NAMALWA (cell line): ENCODE measurements around the gene YY1.
A peak's percentile ranks its signal among the peaks of the same experiment; 100 is the strongest.
"Not testable (repeated sequence)": the region's sequence is repeated elsewhere in the genome, so short reads cannot be mapped to it uniquely, and the experiment has no call there.

Source experiments
- DNase-seq: peaks from one replicate; pipeline ENCODE4 v3.0.0-alpha.2; 2015; ENCODE audit warnings: low spot score

YY1 gene

DNA sequence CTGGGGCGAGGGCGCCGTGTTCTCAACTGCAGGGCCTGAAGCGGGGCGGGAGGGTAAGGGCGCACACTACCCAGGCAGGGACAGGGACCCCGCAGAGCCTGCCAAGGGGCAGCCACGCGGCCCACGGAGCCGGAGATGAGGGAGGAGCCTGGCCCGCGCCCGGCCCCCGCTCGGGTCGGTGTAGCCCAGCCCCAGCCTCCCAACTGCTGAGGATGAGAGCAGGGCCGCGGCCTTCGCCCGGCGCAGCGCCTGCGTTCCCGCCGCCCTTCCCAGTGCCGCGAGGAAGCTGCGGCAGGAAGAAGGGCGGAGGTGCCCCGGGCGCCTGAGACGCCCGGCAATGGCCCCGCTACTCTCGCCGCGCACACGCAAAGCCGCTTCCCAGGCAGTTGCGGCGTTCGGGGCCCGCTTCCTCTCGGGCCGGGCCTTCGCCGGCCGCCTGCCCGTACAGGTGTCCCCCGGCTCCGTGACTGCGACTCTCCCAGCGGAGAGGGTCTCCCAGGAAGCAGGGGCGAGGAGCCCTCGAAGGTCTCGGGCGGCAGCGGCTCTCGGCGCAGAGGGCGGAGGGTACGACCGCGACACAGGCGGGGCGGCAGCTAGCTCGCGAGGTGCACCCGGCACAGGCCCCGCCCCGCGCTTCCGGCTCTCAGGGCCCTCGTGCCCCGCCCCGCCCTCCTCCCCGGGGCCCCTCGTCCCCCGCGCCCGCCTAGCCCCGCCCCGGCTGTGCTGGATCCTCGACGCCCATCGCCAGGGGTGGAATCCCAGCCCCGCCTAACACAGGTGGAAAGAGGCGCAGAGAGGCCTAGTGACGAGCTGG lies 24.8 kb upstream of the YY1 start:
- DNase-seq = peak; percentile 90

DNA sequence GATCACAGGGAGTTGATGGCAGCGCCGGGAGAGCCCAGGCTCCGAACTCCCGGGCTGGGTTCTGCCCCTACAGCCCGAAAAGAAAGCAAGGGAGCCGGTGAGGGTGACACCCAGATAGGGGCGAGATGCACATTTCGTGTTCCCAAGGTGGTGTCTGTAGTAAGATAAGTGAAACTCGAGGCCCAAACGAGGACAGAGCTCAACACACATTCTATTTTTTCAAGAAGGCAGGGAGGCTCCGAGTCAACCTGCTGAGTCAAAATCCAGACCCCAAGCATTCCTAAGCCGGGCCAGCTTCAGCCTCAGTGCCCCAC lies 24.2 kb upstream of the YY1 start:
- DNase-seq = no peak

DNA sequence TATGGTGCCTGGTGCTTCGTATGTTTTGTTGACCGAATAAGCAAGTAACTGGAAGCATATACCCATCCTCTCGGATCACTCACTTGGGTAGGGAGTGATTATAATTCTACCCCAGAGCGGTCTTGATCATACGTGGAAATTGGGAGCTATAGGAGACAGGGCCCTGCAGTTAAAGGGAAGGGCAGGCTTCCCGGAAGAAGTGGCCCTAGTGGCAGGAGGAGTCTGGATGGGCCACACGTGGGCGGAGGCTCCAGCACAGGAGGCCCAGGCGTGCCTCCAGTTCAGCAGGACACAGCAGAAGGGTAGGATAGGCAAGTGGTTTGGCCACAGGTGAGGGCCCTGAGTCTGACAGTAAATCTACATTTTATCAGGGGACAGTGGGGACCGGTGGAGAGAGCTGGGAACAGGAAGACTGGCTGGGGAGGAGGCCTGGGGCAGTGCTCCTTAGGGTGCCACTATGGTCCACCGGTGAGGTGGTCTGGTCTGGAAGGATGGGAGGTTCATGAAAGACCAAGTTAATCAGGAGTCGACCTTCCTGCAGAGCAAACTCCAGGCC lies 23.5 kb upstream of the YY1 start:
- no peak for DNase-seq

DNA sequence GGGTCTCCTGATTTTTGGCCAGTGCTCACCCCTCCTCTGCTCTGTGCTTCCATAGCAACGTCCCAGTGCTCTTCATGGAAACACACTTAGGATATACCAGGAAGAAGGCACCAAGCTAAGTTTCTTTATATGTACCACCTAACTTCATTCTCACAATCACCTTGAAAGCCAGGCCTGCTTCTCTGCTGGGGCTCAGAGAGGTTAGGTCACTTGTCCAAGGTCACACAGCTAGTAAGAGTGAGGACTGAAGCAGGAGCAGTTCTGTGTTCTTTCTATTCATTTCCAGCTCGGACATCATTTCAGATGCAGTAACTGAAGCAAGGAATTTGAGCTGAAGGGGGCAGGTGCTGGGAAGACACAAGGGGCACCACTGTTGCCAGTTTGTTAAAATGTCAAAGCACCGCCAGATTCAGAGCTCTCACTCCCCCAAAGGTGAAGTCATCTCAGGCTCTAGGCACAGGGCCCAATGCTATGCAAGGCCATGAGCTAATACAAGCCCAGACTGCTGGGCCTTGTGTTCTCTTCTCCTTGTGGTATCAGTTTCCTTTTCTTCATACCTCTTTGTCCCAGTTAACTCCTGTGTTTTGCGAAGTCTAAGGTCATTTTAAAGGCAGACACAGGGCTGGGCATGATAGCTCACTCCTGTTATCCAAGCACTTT lies 19.7 kb upstream of the YY1 start:
- no peak for DNase-seq

DNA sequence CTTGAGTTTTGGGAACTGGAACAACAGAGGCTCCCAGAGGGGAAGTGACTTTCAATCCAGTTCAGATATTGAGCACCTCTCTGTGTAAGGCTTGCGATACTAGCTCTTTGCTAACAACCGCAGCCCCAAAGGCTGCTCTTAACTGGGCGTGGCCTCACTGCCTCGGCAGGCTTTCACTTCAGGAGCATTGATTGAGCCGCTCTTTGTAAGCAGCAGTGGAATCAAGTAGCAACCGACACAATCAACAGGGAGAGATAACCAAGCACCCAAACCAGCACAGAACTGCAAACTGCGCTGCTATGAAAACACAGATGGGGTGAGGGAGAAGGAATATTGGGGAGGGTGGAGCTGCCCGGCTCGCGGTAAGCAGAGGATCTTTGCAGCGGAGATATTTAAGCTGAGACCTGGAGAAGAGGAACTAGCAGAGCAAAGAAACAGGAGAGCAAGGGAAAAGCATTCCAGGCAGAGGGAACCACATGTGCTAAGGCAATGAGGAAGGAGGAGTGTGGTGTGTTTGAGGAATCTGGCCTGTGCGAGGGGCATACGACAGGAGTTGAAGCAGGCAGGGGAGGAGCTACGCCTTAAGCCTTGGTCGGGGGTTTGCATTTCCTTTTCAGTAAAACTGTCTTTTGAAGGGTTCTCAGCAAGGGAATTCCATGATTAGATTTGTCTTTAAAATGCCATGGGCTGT lies 17.3 kb upstream of the YY1 start:
- peak; percentile 85 for DNase-seq

DNA sequence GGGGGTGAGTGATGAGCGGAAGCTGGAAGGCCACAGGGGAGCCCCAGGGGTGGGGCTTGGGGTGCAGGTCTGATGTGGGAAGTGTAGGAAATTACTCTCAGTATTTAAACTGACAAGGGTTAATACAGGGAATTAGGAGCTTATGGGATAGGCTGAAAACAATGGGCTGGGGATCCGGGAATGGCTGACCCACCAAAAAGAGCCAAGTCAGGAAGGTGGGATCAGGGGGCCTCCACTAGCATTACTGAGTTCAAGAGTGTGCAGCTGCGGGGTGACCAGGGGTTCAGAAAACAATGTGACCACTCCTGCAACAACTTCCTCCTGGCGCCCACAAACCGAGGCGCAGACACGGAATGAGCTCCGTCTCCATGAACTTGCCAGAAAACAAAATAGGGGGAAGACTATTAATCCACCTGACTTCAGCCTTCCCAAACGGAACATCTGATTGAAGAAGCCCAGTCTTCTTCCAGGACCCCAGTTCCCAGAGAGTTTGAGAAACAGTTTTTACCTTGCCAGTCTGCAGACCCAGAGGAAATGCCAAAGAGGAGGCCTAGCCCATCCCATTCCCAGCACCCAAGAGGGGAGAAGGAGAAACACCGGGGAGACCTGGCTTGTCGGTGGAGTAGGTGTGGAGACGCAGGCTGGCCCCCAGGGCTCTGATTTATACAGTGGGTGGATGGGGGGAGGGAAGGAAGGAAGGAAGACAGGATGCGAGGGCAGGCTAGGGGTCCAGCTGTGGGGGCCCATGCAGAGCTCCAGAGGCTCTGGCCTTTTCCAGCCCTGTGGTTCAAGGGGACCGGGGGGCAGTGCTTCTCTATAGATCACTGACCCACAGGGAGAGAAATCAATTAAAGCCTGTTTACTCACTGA lies 16.5 kb upstream of the YY1 start:
- DNase-seq = peak; percentile 30

DNA sequence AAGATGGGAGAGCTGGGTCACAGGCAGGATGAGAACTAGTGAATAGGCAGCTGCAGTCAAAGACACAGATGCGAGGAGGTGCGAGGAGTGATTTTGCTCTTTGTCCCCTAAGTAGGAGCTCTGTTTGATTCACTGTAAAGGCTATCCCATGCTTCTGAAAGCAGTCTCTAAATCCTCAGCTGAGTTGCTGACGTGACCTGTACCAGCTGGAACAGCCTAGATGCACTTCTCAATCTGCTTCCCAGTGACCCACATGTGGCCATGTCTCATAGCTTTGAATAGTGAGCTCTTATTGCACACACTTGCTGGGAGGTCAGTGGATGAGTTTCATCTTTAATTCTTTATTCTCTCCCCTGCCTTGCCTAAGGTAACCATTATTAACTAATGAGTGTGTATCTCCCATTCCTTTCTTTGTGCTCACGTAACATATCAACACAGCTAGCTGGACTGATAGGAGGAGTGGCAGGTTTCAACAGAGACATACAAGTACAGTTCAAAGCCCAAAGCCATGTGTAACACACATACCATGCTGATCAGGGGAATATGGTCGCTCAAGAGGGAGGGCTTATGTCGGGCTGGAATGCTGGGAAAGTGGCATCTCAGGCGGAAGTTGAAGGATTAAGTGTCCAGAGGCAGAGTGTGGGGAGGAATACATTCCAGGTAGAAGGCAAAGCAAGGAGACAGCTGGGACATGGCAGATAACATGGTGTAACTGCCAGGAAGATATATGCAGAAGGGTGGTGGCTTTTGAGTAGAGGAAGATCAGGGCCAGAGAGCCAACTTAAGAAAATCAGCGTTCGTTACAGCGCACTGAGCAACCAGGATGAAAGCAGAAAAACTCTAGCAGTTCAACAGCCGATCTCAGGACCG lies 15.4 kb upstream of the YY1 start:
- no peak for DNase-seq

DNA sequence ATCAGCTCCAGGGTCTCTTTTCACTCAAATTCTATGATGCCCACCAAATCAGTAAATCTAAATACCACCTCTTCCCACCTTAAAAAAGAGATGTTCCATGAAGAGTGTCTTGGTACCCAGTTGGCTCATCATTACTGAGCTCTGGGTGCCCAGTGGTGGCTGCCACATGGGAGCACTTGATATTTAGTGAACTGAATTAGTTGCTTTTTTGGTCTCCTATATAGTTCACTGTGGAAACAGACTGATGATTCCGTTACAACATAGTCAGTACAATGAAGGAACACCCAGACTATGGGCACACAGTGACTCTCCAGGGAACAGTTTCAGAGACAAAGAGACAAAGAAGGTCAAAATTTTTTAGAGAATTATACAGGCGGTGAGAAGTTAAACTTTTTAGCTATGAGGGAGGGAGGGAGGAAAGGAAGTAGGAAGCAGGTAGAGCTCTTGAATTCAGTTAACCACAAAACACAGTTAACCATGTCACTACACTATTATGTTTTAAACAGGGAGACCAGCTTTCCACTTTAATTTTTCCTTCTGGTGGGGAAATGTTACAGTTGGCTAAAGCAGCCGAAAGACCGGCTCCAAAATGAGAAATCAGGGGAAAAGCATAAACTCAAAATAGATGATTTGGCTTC lies 14.6 kb upstream of the YY1 start:
- no peak for DNase-seq

DNA sequence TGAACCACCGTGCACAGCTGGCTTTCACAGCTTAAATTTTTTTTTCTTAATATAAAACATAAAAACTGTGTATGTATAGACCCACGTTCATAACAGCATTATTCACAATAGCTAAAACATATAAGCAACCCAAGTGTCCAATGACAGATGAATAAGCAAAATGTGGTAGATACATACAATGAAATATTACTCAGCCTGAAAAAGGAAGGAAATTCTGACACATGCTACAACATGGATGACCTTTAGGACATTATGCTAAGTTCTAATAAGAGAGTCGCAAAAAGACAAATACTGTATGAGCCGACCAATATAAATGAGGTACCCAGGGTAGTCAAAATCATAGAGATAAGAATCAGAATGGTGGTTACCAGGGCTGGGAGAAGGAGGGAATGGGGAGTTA lies 13.8 kb upstream of the YY1 start:
- DNase-seq = no peak

DNA sequence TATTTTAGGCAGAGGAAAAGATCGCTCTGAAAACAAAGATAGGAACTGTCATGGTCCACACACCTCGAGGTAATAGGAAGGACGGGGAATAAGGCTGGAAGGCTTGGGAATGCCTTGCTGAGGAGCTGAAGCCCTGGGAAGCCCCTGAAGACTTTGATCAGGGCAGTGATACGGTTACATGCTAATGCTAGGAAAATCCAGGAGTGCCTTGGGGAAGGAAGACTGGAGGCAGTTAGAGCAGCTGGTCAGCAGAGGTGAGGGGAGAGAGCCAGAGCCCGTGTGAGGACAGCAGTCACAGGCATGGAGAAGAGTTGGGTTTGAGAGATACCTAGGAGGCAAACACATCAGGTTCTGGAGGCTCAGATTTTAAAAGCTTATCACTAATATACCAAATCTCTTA lies 8.6 kb upstream of the YY1 start:
- no peak for DNase-seq

DNA sequence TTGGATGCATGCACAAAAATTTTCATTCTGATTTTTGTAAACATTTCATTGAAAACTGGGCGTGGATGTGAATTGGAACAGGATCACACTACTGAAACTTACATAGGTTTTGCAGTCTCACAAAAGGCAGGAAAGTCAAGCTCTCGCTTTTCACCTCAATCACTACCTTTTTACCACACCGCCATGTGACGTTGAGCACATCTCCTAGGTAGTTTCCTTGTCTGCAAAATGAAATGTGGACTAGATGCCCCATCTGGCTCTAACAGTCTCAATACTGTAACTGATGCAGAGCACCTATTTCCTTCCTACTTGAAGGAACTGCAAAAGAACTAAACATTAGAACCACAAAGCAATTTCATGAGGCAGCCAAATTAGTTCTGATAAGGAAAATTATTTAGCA lies 4.4 kb upstream of the YY1 start:
- DNase-seq = no peak

DNA sequence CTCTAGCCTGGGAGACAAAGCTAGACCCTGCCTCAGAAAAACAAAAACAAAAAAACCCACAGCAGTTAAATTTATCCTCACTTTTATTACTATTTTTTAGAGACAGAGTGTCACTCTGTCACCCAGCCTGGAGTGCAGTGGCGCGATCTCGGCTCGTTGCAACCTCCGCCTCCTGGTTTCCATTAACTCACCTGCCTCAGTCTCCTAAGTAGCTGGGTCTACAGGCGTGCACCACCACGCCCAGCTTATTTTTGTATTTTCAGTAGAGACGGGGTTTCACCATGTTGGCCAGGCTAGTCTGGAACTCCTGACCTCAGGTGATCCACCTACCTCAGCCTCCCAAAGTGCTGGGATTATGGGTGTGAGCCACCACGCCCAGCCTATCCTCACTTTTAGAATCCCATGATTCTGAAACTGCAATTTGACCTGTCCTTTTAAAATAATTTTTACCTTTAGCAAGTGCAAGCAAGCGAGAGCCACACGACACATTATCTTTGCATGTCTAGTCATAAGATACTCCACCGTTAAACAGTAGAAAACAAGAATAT lies 2.6 kb upstream of the YY1 start:
- not testable (repeated sequence) for DNase-seq

DNA sequence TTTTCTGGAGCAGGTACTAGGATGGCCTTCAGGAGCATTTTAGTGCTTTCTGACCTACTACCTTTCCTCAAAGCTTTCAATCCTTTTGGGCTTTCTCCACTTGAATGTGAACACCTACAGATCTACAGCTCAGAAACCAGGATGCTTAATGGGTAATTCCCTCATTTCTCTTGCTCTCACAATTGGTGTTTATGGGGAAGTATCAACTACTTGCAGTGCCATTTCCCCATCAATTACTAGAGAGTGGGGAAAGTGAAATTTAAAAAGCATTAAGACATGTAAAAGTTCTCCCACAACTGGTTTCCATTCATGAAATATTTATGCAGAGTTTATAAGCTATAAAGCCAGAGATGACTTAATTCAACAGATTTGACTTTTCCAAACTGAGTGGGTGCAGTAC lies 2.1 kb upstream of the YY1 start:
- no peak for DNase-seq

DNA sequence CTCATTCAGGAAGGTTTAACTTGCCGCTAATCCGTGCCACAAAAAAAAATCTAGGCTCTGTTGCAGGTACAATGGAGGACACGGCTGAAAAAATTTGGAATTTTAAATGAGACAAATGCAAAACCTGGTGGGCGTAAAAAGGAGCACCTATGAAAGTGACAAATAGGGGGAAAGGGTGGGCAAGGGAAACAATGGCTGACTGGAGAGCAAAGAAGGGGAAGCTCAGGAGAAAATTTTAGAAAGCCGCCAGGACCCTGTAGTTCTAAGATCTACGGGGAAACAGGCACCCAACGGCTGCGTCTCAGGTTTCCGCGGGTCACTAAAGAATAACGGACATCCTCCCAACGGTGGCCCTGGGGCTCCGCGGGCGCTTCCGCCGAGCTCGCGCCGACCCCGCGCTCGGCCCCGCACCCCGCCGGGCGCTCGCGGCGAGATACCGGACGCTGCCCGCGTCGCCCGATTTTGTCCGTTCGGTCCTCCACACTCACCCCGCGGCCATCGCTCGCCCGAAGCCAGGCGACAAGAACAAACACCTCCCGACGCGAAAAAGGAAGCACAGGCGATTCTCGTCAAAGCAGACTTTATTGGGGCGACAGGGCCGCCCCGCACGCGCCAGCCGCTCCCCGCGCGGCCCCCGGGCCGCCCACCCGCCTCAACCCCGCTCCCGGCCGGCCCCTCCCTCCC lies 1.1 kb upstream of the YY1 start:
- peak; percentile 73 for DNase-seq

DNA sequence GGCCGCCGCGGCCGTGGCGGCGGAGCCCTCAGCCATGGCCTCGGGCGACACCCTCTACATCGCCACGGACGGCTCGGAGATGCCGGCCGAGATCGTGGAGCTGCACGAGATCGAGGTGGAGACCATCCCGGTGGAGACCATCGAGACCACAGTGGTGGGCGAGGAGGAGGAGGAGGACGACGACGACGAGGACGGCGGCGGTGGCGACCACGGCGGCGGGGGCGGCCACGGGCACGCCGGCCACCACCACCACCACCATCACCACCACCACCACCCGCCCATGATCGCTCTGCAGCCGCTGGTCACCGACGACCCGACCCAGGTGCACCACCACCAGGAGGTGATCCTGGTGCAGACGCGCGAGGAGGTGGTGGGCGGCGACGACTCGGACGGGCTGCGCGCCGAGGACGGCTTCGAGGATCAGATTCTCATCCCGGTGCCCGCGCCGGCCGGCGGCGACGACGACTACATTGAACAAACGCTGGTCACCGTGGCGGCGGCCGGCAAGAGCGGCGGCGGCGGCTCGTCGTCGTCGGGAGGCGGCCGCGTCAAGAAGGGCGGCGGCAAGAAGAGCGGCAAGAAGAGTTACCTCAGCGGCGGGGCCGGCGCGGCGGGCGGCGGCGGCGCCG lies 381 bp downstream of the YY1 start:
- peak; percentile 42 for DNase-seq

DNA sequence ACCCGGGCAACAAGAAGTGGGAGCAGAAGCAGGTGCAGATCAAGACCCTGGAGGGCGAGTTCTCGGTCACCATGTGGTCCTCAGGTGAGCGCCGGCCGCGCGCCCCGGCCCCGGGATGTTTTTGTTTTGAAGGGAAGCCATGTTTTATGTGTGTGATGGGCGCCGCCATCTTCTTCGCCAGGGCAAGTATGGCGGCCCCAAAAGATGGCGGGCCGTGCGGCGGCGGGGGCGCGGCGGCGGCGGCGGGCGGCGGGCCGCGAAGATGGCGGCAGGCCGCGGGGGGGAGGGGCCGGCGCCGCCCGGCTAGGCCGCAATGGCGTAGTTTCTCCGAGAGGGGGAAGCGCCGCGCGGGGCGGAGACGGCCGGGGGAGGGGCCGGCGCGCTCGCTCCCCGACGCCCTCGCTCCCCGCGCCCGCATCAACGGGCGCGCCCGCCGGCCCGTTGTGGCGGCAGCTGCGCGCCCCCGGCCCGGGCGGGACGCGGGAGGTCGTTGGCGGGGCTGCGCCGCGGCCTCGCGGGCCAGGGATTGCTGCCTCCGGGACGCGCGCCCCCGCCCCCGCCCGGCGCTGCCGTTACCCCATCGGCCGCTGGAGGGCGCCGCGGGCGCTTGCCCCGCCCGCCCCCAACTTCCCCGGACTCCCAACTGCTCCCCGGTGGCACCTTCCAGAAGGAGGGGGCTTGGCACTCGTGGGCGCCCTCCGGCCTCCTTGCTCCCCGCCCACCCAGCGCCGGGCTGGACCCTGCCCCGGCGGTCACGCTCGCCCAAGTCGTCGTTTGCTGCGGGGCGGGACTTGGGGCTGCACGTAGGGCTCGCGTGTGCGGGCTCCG lies 1.1 kb downstream of the YY1 start:
- DNase-seq = peak; percentile 81

DNA sequence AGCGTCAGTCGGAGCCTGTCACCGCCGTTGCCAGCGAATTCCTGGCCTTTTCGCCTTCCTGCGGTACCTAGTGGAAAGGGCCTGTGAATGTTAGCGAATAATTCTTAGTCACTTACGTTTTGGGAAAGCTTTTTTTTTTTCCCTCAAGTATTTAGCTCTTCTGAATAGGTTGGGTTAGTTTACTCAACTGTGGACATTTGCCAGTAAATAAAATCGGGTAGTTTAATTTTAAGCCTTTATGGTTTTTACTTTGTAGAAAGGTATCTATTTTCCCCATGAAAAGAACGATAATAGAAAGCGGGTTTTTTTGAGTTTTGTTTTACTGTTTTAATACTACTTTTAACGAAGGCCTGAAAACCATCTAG lies 1.7 kb downstream of the YY1 start:
- no peak for DNase-seq

DNA sequence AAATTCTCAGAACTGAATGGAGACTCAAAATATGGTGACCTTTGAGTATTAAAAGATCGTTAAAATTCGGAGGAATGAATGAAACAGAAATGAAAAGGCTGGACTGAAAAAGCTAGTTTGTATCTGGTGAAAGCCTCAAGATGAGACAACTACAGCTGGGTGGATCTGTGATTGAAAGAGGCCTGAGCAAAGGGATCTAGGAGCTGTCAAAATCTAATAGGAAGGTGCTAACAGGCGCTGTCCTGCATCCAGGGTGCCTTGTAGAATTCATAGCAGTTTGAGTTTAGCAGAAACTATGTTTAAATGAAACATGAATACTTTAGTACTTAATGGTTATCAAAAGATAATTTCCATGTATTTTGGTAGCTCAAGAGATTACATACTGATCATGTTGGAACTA lies 2.3 kb downstream of the YY1 start:
- DNase-seq = no peak
